Thymus (tissue), 11 donors: ENCODE data around the gene CYP4F12. TPM values are rescaled to one million over a fixed set of nuclear protein-coding genes. Genes with fewer than 3 reads are reported as not detected.
"Not testable (repeated sequence)": the region's sequence is repeated elsewhere in the genome, so short reads cannot be mapped to it uniquely, and the experiment has no call there.

ENCODE experiments used
- DNase-seq, 9 donors: peaks; one replicate each; pipeline ENCODE4 v3.0.0-alpha.2; 2013; ENCODE audit warnings: low spot score in 9 of 9, low read depth in 6 of 9, missing footprints in 1 of 9
- H3K27ac ChIP-seq, 2 donors: one replicate each; pipeline ENCODE4 v1.5.1; 2013; ENCODE audit warnings: control low read depth in 1 of 2, low read depth in 1 of 2, low read length in 1 of 2, mild to moderate bottlenecking in 1 of 2, moderate library complexity in 1 of 2
- H3K27me3 ChIP-seq, 2 donors: one replicate each; pipeline ENCODE4 v1.5.1; 2013; ENCODE audit warnings: low read length in 1 of 2; ENCODE audit not compliant: control insufficient read depth in 2 of 2, insufficient read depth in 1 of 2
- H3K36me3 ChIP-seq, 2 donors: one replicate each; pipeline ENCODE4 v1.5.1; 2013; ENCODE audit warnings: low read length in 1 of 2, mild to moderate bottlenecking in 1 of 2, moderate library complexity in 1 of 2; ENCODE audit not compliant: control insufficient read depth in 2 of 2, insufficient read depth in 2 of 2
- H3K4me1 ChIP-seq, 2 donors: one replicate each; pipeline ENCODE4 v1.5.1; 2013; ENCODE audit warnings: low read length in 2 of 2; ENCODE audit not compliant: control insufficient read depth in 2 of 2, insufficient read depth in 2 of 2
- H3K4me3 ChIP-seq, 2 donors: one replicate each; pipeline ENCODE4 v1.5.1; 2013; ENCODE audit warnings: low read length in 2 of 2, control low read depth in 1 of 2, mild to moderate bottlenecking in 1 of 2
- H3K9me3 ChIP-seq, 2 donors: one replicate each; pipeline ENCODE4 v1.5.1; 2013; ENCODE audit warnings: low read length in 1 of 2, mild to moderate bottlenecking in 1 of 2; ENCODE audit not compliant: control insufficient read depth in 2 of 2, insufficient read depth in 1 of 2
- WGBS: extraction: QIAGEN DNeasy Blood & Tissue Kit; methylation state at CpG from one replicate; pipeline ENCODE4 v1.1.7; 2013; 5-methylcytosine and 5-hydroxymethylcytosine counted together
- polyA plus RNA-seq: library from polyadenylated mRNA; stranded (reverse); fragments of 200-250 nt; gene quantifications from one replicate; pipeline ENCODE4 v1.2.3, GENCODE V29; 2013
- total RNA-seq: library from RNA; stranded (reverse); fragments of 120-200 nt; gene quantifications from one replicate; pipeline ENCODE4 v1.2.4, GENCODE V29; 2013
- donor health status: healthy.

CYP4F12 gene
- total and polyA plus RNA-seq, 2 donors, result 1.4 to 6.8 TPM

- DNase-seq, result no peak
- H3K27me3 ChIP-seq, result no peaks in the 10 kb centered on the region
- H3K4me3 ChIP-seq, result no peak overlapping the region
- WGBS, result 91% methylated on average over 3 of the region's 3 CpGs
- H3K9me3 ChIP-seq, result no peaks in the 10 kb centered on the region
- no peaks in the 10 kb centered on the region for H3K4me1 ChIP-seq
- no peaks in the 10 kb centered on the region for H3K36me3 ChIP-seq
- H3K27ac ChIP-seq, result no peak overlapping the region
Observed at GRCh38 chr19:15644066-15644741, 28.7 kb upstream of the CYP4F12 start.

- Histone ChIP-seq H3K4me3 (no peak overlapping the region), H3K9me3 (no peaks in the 10 kb centered on the region), H3K4me1 (no peaks in the 10 kb centered on the region), H3K36me3 (no peaks in the 10 kb centered on the region), H3K27ac (no peak overlapping the region), H3K27me3 (no peaks in the 10 kb centered on the region)
- no peak for DNase-seq
- 81% methylated on average over 3 of the region's 3 CpGs for WGBS
Observed at GRCh38 chr19:15644816-15645215, 28.1 kb upstream of the CYP4F12 start.

GRCh38 chr19:15649526-15649925 lies 23.4 kb upstream of the CYP4F12 start:
- Histone ChIP-seq H3K36me3 (no peaks in the 10 kb centered on the region), H3K27ac (no peak overlapping the region), H3K9me3 (no peaks in the 10 kb centered on the region), H3K27me3 (no peaks in the 10 kb centered on the region), H3K4me1 (no peaks in the 10 kb centered on the region), H3K4me3 (no peak overlapping the region)
- no peak for DNase-seq
- 75% methylated on average over 2 of the region's 2 CpGs for WGBS

- not testable (repeated sequence) for H3K9me3 ChIP-seq, H3K4me3 ChIP-seq, DNase-seq, H3K4me1 ChIP-seq, H3K36me3 ChIP-seq, H3K27ac ChIP-seq, H3K27me3 ChIP-seq
Observed at GRCh38 chr19:15650123-15650522, 22.8 kb upstream of the CYP4F12 start.

- DNase-seq, result no peak
- Histone ChIP-seq H3K27me3 (no peaks in the 10 kb centered on the region), H3K9me3 (no peaks in the 10 kb centered on the region), H3K27ac (no peak overlapping the region), H3K4me1 (no peaks in the 10 kb centered on the region), H3K4me3 (no peak overlapping the region), H3K36me3 (no peaks in the 10 kb centered on the region)
- WGBS, result 92% methylated on average over 3 of the region's 3 CpGs
Observed at GRCh38 chr19:15651791-15652190, 21.1 kb upstream of the CYP4F12 start.

GRCh38 chr19:15652559-15653278 lies 20.2 kb upstream of the CYP4F12 start:
- no peaks in the 10 kb centered on the region for H3K27me3 ChIP-seq
- no peaks in the 10 kb centered on the region for H3K9me3 ChIP-seq
- no peaks in the 10 kb centered on the region for H3K36me3 ChIP-seq
- H3K27ac ChIP-seq, result no peak overlapping the region
- WGBS, result 78% methylated on average over 8 of the region's 8 CpGs
- no peak for DNase-seq
- no peak overlapping the region for H3K4me3 ChIP-seq
- no peaks in the 10 kb centered on the region for H3K4me1 ChIP-seq

- no peak for DNase-seq
Observed at GRCh38 chr19:15656467-15656866, 16.4 kb upstream of the CYP4F12 start.

GRCh38 chr19:15663247-15663646 lies 9.6 kb upstream of the CYP4F12 start:
- Histone ChIP-seq H3K27me3 (no peaks in the 10 kb centered on the region), H3K36me3 (no peaks in the 10 kb centered on the region), H3K27ac (no peak overlapping the region), H3K4me1 (no peaks in the 10 kb centered on the region), H3K9me3 (no peaks in the 10 kb centered on the region), H3K4me3 (no peak overlapping the region)
- 83% methylated on average over 4 of the region's 4 CpGs for WGBS
- DNase-seq, result no peak

More at GRCh38 chr19:15656467-15656866, 16.4 kb upstream of the CYP4F12 start:
- Histone ChIP-seq H3K27ac (no peak overlapping the region), H3K4me1 (no peaks in the 10 kb centered on the region), H3K9me3 (no peaks in the 10 kb centered on the region), H3K4me3 (no peak overlapping the region), H3K36me3 (no peaks in the 10 kb centered on the region), H3K27me3 (no peaks in the 10 kb centered on the region)

GRCh38 chr19:15666186-15666585 lies 6.7 kb upstream of the CYP4F12 start:
- DNase-seq, result no peak
- H3K27me3 ChIP-seq, result no peaks in the 10 kb centered on the region
- H3K9me3 ChIP-seq, result no peaks in the 10 kb centered on the region
- WGBS, result 33% methylated on average over 1 of the region's 1 CpG
- no peaks in the 10 kb centered on the region for H3K4me1 ChIP-seq
- H3K27ac ChIP-seq, result no peak overlapping the region
- no peaks in the 10 kb centered on the region for H3K36me3 ChIP-seq
- no peak overlapping the region for H3K4me3 ChIP-seq
